Urothelium cell line (cell line): ENCODE results near the gene KRT34.
A peak's percentile ranks its signal among the peaks of the same experiment; 100 is the strongest.

ENCODE experiments used
- DNase-seq: peaks from one replicate; pipeline ENCODE4 v3.0.0; 2011; ENCODE audit warnings: low spot score, mixed read lengths
- FAIRE-seq: peaks from 2 replicates; lab custom pipeline; 2011; peaks lifted over from hg19 to GRCh38; lab: Jason Lieb, UNC

Gene KRT34

GRCh38 chr17:41334385-41335305 is 47.5 kb downstream of the KRT34 start:
- no peak for FAIRE-seq

DNA sequence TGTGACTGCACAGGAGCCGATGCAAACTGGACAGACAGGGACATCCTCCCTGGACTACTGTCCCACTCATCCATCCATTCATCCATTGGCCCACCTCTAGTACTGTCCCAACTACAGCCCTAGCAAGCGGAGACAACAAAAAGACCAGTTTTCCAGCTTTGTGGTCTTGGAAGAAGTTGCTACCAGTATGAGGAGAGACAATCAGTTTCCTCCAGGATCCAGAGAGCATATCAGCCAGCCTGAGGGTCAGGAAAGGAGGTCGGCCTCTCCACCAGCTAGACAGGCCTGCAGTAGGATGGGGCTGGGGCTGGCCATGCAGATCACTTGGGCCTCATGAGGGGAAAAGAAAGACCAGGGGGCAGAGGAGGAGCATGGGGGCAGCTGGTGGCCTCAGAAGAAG is 48.3 kb downstream of the KRT34 start:
- FAIRE-seq (no peak), DNase-seq (no peak)

More at GRCh38 chr17:41334385-41335305, 47.5 kb downstream of the KRT34 start:
- no peak for DNase-seq

- no peak for DNase-seq
- no peak for FAIRE-seq
These were observed 49.0 kb downstream of the KRT34 start for GRCh38 chr17:41333098-41333497.

DNA sequence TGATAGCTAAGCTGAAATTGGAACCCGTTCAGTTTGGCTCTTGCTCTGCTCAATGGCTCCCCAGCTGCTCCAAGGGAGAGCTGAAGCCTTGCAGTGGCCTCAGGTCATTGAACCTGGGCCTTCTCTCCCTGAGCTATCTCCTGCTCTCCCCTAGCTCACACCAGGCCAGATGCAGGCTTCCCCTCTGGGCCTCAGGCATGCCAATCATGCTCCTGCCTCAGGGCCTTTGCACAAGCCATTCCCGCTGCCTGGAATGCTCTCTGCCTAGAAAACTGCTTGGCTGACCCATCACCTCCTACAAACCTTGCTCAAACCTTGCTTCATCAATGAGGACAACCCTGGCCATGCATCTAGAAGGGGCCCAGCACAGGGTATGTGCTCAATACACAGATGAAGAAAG is 49.9 kb downstream of the KRT34 start:
- FAIRE-seq (no peak), DNase-seq (no peak)

DNA sequence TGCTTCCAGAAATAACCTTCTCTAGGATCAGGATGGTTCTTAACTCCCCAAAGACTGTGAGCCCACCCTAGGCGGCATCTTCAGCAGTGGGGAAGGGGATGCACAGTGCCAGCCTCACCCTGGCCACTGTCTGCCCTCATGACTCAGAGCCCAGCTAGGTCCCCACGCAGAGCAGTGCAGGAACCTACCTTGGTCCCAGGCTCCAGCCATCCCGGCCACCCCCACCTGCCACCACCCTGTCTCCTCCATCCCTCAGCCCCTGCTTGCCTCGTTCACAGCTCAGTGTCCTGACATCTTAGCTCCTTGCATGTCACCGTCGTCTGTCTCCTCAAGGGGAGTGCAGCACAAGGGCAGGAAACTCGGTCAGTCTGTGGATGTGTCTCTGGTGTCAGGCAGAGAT is 50.5 kb downstream of the KRT34 start:
- no peak for DNase-seq
- FAIRE-seq, result peak; percentile 13

DNA sequence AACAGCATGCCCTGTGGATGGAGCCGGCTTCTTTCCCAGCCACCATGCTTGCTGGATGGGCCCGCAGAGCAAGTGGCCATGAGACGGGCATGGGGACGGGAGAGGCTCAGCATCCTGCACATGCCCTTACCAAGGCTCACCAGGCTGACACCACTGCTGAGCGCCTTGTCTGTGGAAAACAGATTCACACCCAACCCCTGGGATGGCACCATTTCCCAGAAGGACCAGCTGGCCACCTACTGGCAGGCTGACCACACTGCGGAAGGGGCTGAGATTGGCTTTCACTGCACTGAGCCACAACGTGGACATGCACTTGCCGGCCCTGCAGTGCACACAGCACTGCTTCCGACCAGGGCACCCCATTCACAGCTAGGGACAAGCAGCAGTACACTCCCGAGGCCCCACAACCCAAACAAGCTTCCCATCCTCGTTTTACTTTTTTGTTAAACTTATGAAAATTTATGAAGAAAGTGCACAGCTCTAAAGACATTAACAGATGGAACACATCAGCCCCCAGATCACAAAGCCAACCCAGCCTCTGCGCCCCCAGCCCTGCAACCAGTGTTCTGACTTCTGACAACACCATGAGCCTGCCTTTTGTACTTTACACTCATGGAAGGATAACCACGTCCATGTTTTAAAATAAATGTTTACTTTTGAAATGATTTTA is 52.7 kb downstream of the KRT34 start:
- DNase-seq (peak; percentile 74), FAIRE-seq (peak; percentile 94)

DNA sequence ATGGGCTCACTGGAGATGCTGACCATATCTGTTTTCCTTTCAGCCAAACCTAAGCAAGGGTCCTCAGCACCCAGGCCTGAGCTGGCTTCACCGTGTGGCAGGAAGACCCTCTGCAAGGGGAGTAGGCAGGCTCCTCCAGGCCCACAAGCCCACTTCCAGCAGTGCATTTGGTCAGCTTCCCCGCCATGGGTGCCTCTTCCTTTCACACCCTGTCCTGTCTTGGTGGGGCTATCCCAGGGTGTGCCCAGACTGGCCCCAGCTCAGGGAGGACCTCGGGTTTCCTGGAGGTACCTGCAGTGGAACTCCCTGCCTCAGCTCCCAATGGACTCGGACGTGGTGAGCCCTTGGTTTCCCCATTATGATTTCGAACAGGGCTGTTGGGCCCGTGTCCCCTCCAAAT is 53.9 kb downstream of the KRT34 start:
- DNase-seq (no peak), FAIRE-seq (no peak)
